Measurements from ENCODE around the gene LRPAP1. TPM values are rescaled to one million over a fixed set of nuclear protein-coding genes. Genes with fewer than 3 reads are reported as not detected.

The LRPAP1 gene
- total and polyA plus RNA-seq, 2 donors (not counting 3 experiments of a cell fraction or from before 2014, with no cell fraction given), result 90.1 to 170 TPM

DNA sequence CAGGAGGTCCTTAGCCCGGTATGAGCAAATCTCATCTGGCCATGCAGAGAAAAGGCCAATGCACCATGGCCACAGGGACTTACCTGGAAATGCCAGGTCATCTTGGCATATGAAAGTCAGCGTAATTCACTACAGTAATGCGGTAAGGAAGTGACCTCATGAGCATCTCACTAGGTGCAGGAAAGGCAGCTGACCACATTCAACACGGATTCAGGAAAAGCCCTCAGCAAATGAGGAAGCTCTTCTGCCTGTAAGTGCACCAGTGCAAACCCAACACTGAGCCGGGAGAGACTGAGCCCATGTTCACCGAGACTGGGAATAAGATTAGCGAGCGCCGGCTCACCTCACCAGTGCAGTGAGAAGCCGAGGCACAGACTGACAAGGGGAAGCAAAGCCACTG, 23.7 kb downstream of the LRPAP1 start:
- H3K27me3 ChIP-seq (ENCODE audit: control insufficient read depth in 2 of 2, insufficient read depth in 2 of 2, low read length in 2 of 2), result no peaks in the 10 kb centered on the region
- dilution Hi-C loops (cut with MboI; ENCODE audit: extremely low pct_ligation_motif_present, low sequenced_read_pairs) (no loop called here), intact Hi-C loops (cut with micrococcal nuclease) (no loop called here)
- no peak overlapping the region for H3K4me2 ChIP-seq (ENCODE audit: insufficient read depth, low read length)
- no peaks in the 10 kb centered on the region for H3K9me1 ChIP-seq (replicated peaks; ENCODE audit: control insufficient read depth, extremely low read depth, insufficient read depth, low read length)
- no peak overlapping the region for H2AFZ ChIP-seq (ENCODE audit: low read depth, low read length)
- peaks cover 2% of the 10 kb centered on the region for H3K79me2 ChIP-seq (ENCODE audit: control insufficient read depth, insufficient read depth, low read length)
- no peak for TF ChIP-seq POLR2AphosphoS5 (IDR thresholded peaks at IDR 0.05; ENCODE audit: insufficient read depth, low read depth, low read length)
- TF ChIP-seq MYC (IDR thresholded peaks at IDR 0.05; ENCODE audit: low read depth, low read length), result no peak
- TF ChIP-seq GATA2 (IDR thresholded peaks at IDR 0.05; ENCODE audit: insufficient read depth, insufficient read length, low read depth, low read length), result no peak
- TF ChIP-seq FOS (IDR thresholded peaks at IDR 0.05; ENCODE audit: borderline replicate concordance, insufficient read depth, low read length), result no peak
- TF ChIP-seq POLR2A (IDR thresholded peaks at IDR 0.05; ENCODE audit: low read depth, low read length), result no peak
- no peak for TF ChIP-seq EZH2 (IDR thresholded peaks at IDR 0.05; ENCODE audit: borderline replicate concordance, low read depth, low read length, severe bottlenecking)
- no peak for TF ChIP-seq JUN (IDR thresholded peaks at IDR 0.05; ENCODE audit: borderline replicate concordance, insufficient read depth, insufficient read length, low read depth)
- no peak for TF ChIP-seq CTCF (IDR thresholded peaks at IDR 0.05; ENCODE audit: extremely low read depth in 1 of 2, insufficient read depth in 1 of 2, low read depth in 1 of 2, low read length in 2 of 2)
- TF ChIP-seq, protein P1, sequence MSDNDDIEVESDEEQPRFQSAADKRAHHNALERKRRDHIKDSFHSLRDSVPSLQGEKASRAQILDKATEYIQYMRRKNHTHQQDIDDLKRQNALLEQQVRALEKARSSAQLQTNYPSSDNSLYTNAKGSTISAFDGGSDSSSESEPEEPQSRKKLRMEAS (IDR thresholded peaks at IDR 0.05; ENCODE audit: insufficient read depth, insufficient read length), result no peak
- no peaks in the 10 kb centered on the region for H4K20me1 ChIP-seq (replicated peaks; ENCODE audit: control insufficient read depth, extremely low read depth, insufficient read depth, low read length)
- H3K27ac ChIP-seq (ENCODE audit: insufficient read depth, low read depth, low read length), result no peak overlapping the region
- H3K36me3 ChIP-seq (ENCODE audit: control insufficient read depth in 2 of 2, extremely low read depth in 1 of 2, insufficient read depth in 2 of 2, low read length in 2 of 2), result peaks cover 3 to 21% of the 10 kb centered on the region in 2 experiments
- H3K4me3 ChIP-seq (replicated peaks in 1 of 3; ENCODE audit: insufficient read depth in 1 of 3, low read depth in 1 of 3, low read length in 3 of 3), result no peak overlapping the region
- DNase-seq (ENCODE audit: low read depth, low spot score) (no peak), FAIRE-seq (no peak)
- BruUV-seq (replicated peaks), result no TSS peak
- no peak overlapping the region for H3K9ac ChIP-seq (replicated peaks; ENCODE audit: extremely low read depth, insufficient read depth, low read length)
- H3K4me1 ChIP-seq (ENCODE audit: control insufficient read depth, extremely low read depth, insufficient read depth, low read length), result no peaks in the 10 kb centered on the region
- H3K9me3 ChIP-seq (replicated peaks; ENCODE audit: control insufficient read depth, insufficient read depth, low read length), result no peaks in the 10 kb centered on the region
- CTCF ChIA-PET, result no interaction called here
- POLR2A ChIA-PET, result no interaction called here
